GM12878 (cell line): ENCODE measurements around the gene TTLL11. TPM values are rescaled to one million over a fixed set of nuclear protein-coding genes. Genes with fewer than 3 reads are reported as not detected.

Source experiments
- ATAC-seq: fragments of 200-7000 bp; cut with Tn5 transposase; 3 replicates; pipeline ENCODE4 v1.9.1; 2020; ENCODE audit warnings: mild to moderate bottlenecking, moderate library complexity
- BruUV-seq: library from RNA; stranded (reverse); fragments of 400-500 nt; replicated peaks from 2 replicates; lab custom pipeline; 2021; lab: Mats Ljungman, UMichigan
- CTCF ChIA-PET: fragments of 300-600 bp; sonication (Branson Sonifier 250); formaldehyde crosslinking; extraction: SDS; loops from one replicate; lab custom pipeline; 2021; ENCODE audit warnings: inconsistent platforms; lab: Yijun Ruan, JAX
- POLR2A ChIA-PET: fragments of 350-600 bp; formaldehyde crosslinking; extraction: SDS; loops from one replicate; lab custom pipeline; 2021; ENCODE audit warnings: inconsistent platforms; lab: Charles Lee
- RAD21 ChIA-PET: fragments of 300-600 bp; sonication (Branson Sonifier 250); formaldehyde crosslinking; loops from one replicate; lab custom pipeline; 2023; ENCODE audit warnings: antibody characterized with exemption; ENCODE audit not compliant: unreplicated experiment; lab: Charles Lee
- SMC1A ChIA-PET: fragments of 300-600 bp; sonication (Branson Sonifier 250); formaldehyde crosslinking; loops from one replicate; lab custom pipeline; 2023; ENCODE audit not compliant: unreplicated experiment, uncharacterized antibody; lab: Charles Lee
- DNase-seq: peaks from one replicate; pipeline ENCODE4 v3.0.0-alpha.2; 2011; ENCODE audit warnings: low read depth, low spot score
- FAIRE-seq: peaks from 3 replicates; lab custom pipeline; 2011; peaks lifted over from hg19 to GRCh38; lab: Jason Lieb, UNC
- H2AFZ ChIP-seq: 2 replicates; pipeline ENCODE4 v1.6.0; 2011; ENCODE audit warnings: low read depth, low read length, control low read depth; ENCODE audit not compliant: control insufficient read depth
- H3K27ac ChIP-seq: 2 replicates; pipeline ENCODE4 v1.5.1; 2011; ENCODE audit warnings: control low read depth; ENCODE audit not compliant: control insufficient read depth, insufficient read depth
- H3K27me3 ChIP-seq, 2 experiments: replicated peaks in 1 of 2; 2 replicates each; pipeline versions ENCODE4 v1.6.0 to v1.6.1; 2011; ENCODE audit warnings: low read length in 1 of 2; ENCODE audit not compliant: control insufficient read depth in 2 of 2, insufficient read depth in 2 of 2
- H3K36me3 ChIP-seq, 2 experiments: 2 replicates each; pipeline ENCODE4 v1.5.1; 2011; ENCODE audit warnings: low read length in 1 of 2; ENCODE audit not compliant: control insufficient read depth in 2 of 2, insufficient read depth in 2 of 2
- H3K4me1 ChIP-seq: 2 replicates; pipeline ENCODE4 v1.6.1; 2011; ENCODE audit warnings: mild to moderate bottlenecking, low read length, moderate library complexity, mixed read lengths; ENCODE audit not compliant: control insufficient read depth, insufficient read depth
- H3K4me2 ChIP-seq: 2 replicates; pipeline ENCODE4 v1.6.0; 2011; ENCODE audit warnings: control low read depth; ENCODE audit not compliant: control insufficient read depth, insufficient read depth
- H3K4me3 ChIP-seq: fragments of 200-600 bp; sonication (generic); 2 replicates; pipeline ENCODE4 v1.5.1; 2016
- H3K79me2 ChIP-seq: 2 replicates; pipeline ENCODE4 v1.6.0; 2011; ENCODE audit warnings: low read length; ENCODE audit not compliant: control insufficient read depth, insufficient read depth
- H3K9ac ChIP-seq: 2 replicates; pipeline ENCODE4 v1.8.0; 2011; ENCODE audit warnings: low read length, control low read depth, mixed read lengths; ENCODE audit not compliant: control insufficient read depth, insufficient read depth
- H3K9me3 ChIP-seq: replicated peaks from 3 replicates; pipeline ENCODE4 v1.5.1; 2011; ENCODE audit warnings: mild to moderate bottlenecking, low read length; ENCODE audit not compliant: control insufficient read depth, insufficient read depth
- H4K20me1 ChIP-seq: 2 replicates; pipeline ENCODE4 v1.6.0; 2011; ENCODE audit not compliant: control insufficient read depth, insufficient read depth
- BMI1 ChIP-seq: fragments of 450-650 bp; IDR thresholded peaks from 2 replicates; pipeline ENCODE4 v1.6.1; 2016; ENCODE audit warnings: mild to moderate bottlenecking, moderate library complexity, borderline replicate concordance
- CBX3 ChIP-seq: fragments of 200-600 bp; sonication (generic); IDR thresholded peaks from 2 replicates; pipeline ENCODE4 v1.6.1; 2016; ENCODE audit warnings: low read depth, borderline replicate concordance
- CBX5 ChIP-seq: sonication (generic); IDR thresholded peaks from 2 replicates; pipeline ENCODE4 v1.6.1; 2016; ENCODE audit warnings: low read depth, moderate library complexity, mild to moderate bottlenecking, inconsistent platforms
- EP300 ChIP-seq, 2 experiments: fragments of 150-350 bp in 1 of 2; IDR thresholded peaks; 2 replicates each; pipeline ENCODE4 v1.6.1; 2011 to 2012; ENCODE audit warnings: low read depth in 2 of 2, low read length in 2 of 2, borderline replicate concordance in 1 of 2, improper control_type of control experiment in 1 of 2, inconsistent platforms in 1 of 2; ENCODE audit not compliant: control insufficient read depth in 1 of 2
- ESRRA ChIP-seq: IDR thresholded peaks from 2 replicates; pipeline ENCODE4 v1.6.1; 2012; ENCODE audit warnings: mild to moderate bottlenecking, low read length, improper control_type of control experiment
- HCFC1 ChIP-seq: fragments of 150-350 bp; IDR thresholded peaks from 2 replicates; pipeline ENCODE4 v1.6.1; 2014; ENCODE audit warnings: low read length
- NFIC ChIP-seq: IDR thresholded peaks from 2 replicates; pipeline ENCODE4 v1.6.1; 2012; ENCODE audit warnings: low read depth, mild to moderate bottlenecking, inconsistent platforms, low read length, moderate library complexity
- NR2C1 ChIP-seq: fragments of 450-650 bp; IDR thresholded peaks from 2 replicates; pipeline ENCODE4 v1.6.1; 2017; ENCODE audit warnings: antibody characterized with exemption, mild to moderate bottlenecking, moderate library complexity
- RELA ChIP-seq: fragments of 450-650 bp; IDR thresholded peaks from 2 replicates; pipeline ENCODE4 v1.8.0; 2014; ENCODE audit warnings: borderline replicate concordance; ENCODE audit not compliant: partially characterized antibody
- SMAD5 ChIP-seq: IDR thresholded peaks from 2 replicates; pipeline ENCODE4 v1.6.1; 2016; ENCODE audit warnings: antibody characterized with exemption, low read depth
- STAT3 ChIP-seq: IDR thresholded peaks from 2 replicates; pipeline ENCODE4 v1.6.1; 2011; ENCODE audit warnings: low read depth, low read length, improper control_type of control experiment
- ZNF207 ChIP-seq: fragments of 450-650 bp; IDR thresholded peaks from 2 replicates; pipeline ENCODE4 v1.6.1; 2014; ENCODE audit warnings: antibody characterized with exemption, mild to moderate bottlenecking, borderline replicate concordance
- ZNF622 ChIP-seq: fragments of 450-650 bp; IDR thresholded peaks from 2 replicates; pipeline ENCODE4 v1.6.1; 2017; ENCODE audit warnings: mild to moderate bottlenecking, inconsistent platforms
- whole genome bisulfite sequencing: methylation state at CpG from one replicate; pipeline ENCODE4 v1.1.6; 2016; ENCODE audit warnings: low lambda C conversion rate; ENCODE audit not compliant: insufficient replicate concordance, insufficient coverage; ENCODE audit errors: missing lambda C conversion rate; 5-methylcytosine and 5-hydroxymethylcytosine counted together
- in situ Hi-C: fragments of 300-500 bp; cut with MboI; formaldehyde crosslinking; loops from 9 replicates; pipeline ENCODE4 v1.14.3; 2018; ENCODE audit warnings: mixed read lengths
- intact Hi-C: fragments of 100-400 bp; cut with micrococcal nuclease; formaldehyde crosslinking; loops from one replicate; pipeline ENCODE4 v1.14.2; 2022; ENCODE audit not compliant: unreplicated experiment
- polyA plus RNA-seq, 11 experiments: library from polyadenylated mRNA; depleted of rRNA in 4 of 11; unstranded in 6 of 11; stranded (reverse) in 5 of 11; fragments of >200 nt; fragmentation: Nextera tagmentation in 4 of 11; fragmentation: Illumina TruSeq in 1 of 11; extraction: Ambion mirVana in 4 of 11; extraction: Trizol in 1 of 11; gene quantifications; 1 replicate in 1 of 11; 2 replicates in 10 of 11; pipeline versions ENCODE4 v1.2.1 to v1.2.3, GENCODE V29; 2011 to 2016; ENCODE audit warnings: inconsistent platforms in 2 of 11, missing spikeins in 2 of 11, low read depth in 1 of 11
- total RNA-seq, 4 experiments: library from RNA; depleted of rRNA in 3 of 4; stranded (reverse); fragments of >200 nt in 3 of 4; fragmentation: Illumina TruSeq in 1 of 4; extraction: Trizol in 1 of 4; gene quantifications; 2 replicates each; pipeline versions ENCODE4 v1.2.1 to v1.2.3, GENCODE V29; 2013 to 2021

Gene TTLL11
- total and polyA plus RNA-seq, 10 of the 15 experiments (the other 5 are each of a cell fraction or from before 2014, with no cell fraction given) = 1.2 to 3.7 (median 2.9) TPM

DNA sequence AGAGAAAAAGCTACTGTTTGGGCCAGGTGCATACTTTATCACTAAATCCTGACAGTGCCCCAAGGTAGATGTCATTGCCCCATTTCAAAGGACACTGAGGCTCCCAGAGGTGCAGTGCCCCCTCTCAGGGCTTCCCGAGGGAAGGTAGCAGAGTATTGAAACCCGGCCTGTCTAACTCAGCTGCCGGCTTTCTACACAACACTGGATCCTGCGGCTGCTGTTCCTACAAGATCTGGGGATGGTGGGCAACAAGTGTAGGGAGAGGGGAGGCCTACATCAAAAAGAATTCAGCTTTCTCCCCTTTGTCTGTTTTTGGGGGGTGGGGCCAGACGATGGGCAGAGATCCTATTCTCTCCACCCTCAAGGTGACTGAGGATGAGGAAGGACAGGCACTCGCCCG lies 240.9 kb downstream of the TTLL11 start:
- Histone ChIP-seq H3K27me3 (no peaks in the 10 kb centered on the region; a peak in 1 of 4 replicates), H3K79me2 (no peaks in the 10 kb centered on the region), H2AFZ (no peak overlapping the region), H3K4me3 (no peak overlapping the region), H3K27ac (no peak overlapping the region), H3K9me3 (no peaks in the 10 kb centered on the region), H3K9ac (no peak overlapping the region), H3K4me1 (no peaks in the 10 kb centered on the region), H3K4me2 (no peak overlapping the region), H4K20me1 (no peaks in the 10 kb centered on the region), H3K36me3 (no peaks in the 10 kb centered on the region)
- no TSS peak for BruUV-seq
- FAIRE-seq (no peak), ATAC-seq (no peak), DNase-seq (no peak)
- 63% methylated on average over 7 of the region's 7 CpGs for WGBS
- intact Hi-C loops (no loop called here), in situ Hi-C loops (no loop called here)
- CTCF ChIA-PET = no interaction called here
- no peak for TF ChIP-seq SMAD5
- TF ChIP-seq RELA = no peak
- SMC1A ChIA-PET = no interaction called here
- RAD21 ChIA-PET = no interaction called here
- POLR2A ChIA-PET = no interaction called here

DNA sequence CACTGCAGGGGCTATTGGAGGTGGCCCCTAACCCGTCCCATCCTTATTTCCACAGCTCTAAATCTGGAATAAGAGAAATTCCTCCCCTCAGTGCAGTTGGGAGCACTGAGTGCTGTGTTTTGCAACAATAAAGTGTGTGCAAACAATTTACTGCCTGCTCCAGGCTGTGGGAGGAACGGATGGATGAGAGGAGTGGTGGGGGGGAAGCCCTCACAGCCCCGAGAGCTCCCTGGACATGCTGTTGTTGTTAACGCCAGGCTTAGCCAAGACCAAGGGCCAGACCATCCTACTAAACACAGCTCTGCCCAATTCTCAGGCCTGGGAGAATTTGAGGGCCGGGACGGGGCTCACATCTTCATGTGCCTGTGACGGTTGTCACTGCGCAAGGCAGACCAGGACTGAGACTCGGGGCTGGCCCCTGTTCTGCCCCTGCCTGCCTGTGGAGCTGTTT lies 241.4 kb downstream of the TTLL11 start:
- TF ChIP-seq ZNF622 = no peak
- TF ChIP-seq ZNF207 = no peak
- no peak for TF ChIP-seq ESRRA
- no peak for TF ChIP-seq NFIC
- no peak for TF ChIP-seq EP300 (IDR thresholded peaks at IDR 0.05; ENCODE audit: borderline replicate concordance in 1 of 2, control insufficient read depth in 1 of 2, low read depth in 2 of 2, low read length in 2 of 2)
- no peak for TF ChIP-seq CBX3
- no peak for TF ChIP-seq STAT3
- no peak for TF ChIP-seq NR2C1
- no peak for TF ChIP-seq BMI1
- TF ChIP-seq HCFC1 = no peak
- no peak for TF ChIP-seq CBX5
- H3K4me3 ChIP-seq = no peak overlapping the region
- H3K9me3 ChIP-seq = no peaks in the 10 kb centered on the region
- no peak for DNase-seq
- RAD21 ChIA-PET = no interaction called here
- POLR2A ChIA-PET = no interaction called here
- FAIRE-seq = no peak
- H2AFZ ChIP-seq = no peak overlapping the region
- BruUV-seq = no TSS peak
- no peak overlapping the region for H3K4me2 ChIP-seq
- WGBS = 37% methylated on average over 9 of the region's 9 CpGs
- SMC1A ChIA-PET = no interaction called here
- no peaks in the 10 kb centered on the region for H3K36me3 ChIP-seq
- H3K9ac ChIP-seq = no peak overlapping the region
- H4K20me1 ChIP-seq = no peaks in the 10 kb centered on the region
- H3K79me2 ChIP-seq = no peaks in the 10 kb centered on the region
- in situ Hi-C loops = no loop called here
- H3K27me3 ChIP-seq = no peaks in the 10 kb centered on the region; a peak in 1 of 4 replicates
- no peak overlapping the region for H3K27ac ChIP-seq
- CTCF ChIA-PET = no interaction called here
- H3K4me1 ChIP-seq = no peaks in the 10 kb centered on the region
- no peak for ATAC-seq
- intact Hi-C loops = no loop called here
